Measurements from ENCODE around the gene CLTCL1.

- TF ChIP-seq POLR2A (IDR thresholded peaks at IDR 0.05): no peak
- TF ChIP-seq CTCF (IDR thresholded peaks at IDR 0.05): no peak
Measured at GRCh38 chr22:19150482-19151328, 140.8 kb downstream of the CLTCL1 start.
